ENCODE results near the gene TPK1. TPM values are rescaled to one million over a fixed set of nuclear protein-coding genes. Genes with fewer than 3 reads are reported as not detected.

TPK1 gene
- total RNA-seq, 6 experiments from 2014 or later = 3.1 to 6.7 (median 4.3) TPM

DNA sequence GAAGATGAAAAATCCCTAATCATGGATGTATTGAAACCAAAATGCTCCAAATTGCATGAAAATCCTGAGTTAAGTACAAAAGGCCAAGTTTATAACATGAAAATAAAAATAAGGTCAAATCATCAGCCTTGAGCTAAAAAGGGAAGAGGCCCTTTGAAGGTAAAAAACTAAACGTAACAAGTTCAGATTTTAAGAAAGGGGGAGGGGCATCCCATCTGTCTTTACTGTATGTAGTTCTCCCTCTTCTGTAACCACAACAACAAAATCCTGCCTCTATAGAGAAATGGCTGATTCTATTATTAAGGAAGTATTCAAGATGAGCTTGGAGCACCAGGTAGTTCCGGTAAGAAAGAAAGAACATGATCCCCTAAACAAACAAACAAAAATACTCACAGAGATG, 64.7 kb downstream of the TPK1 start:
- Histone ChIP-seq H3K4me1 (no peaks in the 10 kb centered on the region), H3K36me3 (no peaks in the 10 kb centered on the region), H3K4me3 (no peak overlapping the region), H3K9me3 (no peaks in the 10 kb centered on the region), H3K27ac (no peak overlapping the region), H3K27me3 (no peaks in the 10 kb centered on the region)
- WGBS (ENCODE audit: insufficient coverage, low coverage, low lambda C conversion rate, missing lambda C conversion rate) = 37% methylated on average over 2 of the region's 2 CpGs
- ATAC-seq (no peak), DNase-seq (no peak)
- TF ChIP-seq, protein P1, sequence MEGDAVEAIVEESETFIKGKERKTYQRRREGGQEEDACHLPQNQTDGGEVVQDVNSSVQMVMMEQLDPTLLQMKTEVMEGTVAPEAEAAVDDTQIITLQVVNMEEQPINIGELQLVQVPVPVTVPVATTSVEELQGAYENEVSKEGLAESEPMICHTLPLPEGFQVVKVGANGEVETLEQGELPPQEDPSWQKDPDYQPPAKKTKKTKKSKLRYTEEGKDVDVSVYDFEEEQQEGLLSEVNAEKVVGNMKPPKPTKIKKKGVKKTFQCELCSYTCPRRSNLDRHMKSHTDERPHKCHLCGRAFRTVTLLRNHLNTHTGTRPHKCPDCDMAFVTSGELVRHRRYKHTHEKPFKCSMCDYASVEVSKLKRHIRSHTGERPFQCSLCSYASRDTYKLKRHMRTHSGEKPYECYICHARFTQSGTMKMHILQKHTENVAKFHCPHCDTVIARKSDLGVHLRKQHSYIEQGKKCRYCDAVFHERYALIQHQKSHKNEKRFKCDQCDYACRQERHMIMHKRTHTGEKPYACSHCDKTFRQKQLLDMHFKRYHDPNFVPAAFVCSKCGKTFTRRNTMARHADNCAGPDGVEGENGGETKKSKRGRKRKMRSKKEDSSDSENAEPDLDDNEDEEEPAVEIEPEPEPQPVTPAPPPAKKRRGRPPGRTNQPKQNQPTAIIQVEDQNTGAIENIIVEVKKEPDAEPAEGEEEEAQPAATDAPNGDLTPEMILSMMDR (IDR thresholded peaks at IDR 0.05) = no peak
- TF ChIP-seq POLR2A (IDR thresholded peaks at IDR 0.05) = no peak
- intact Hi-C loops (cut with DNase I) = no loop called here

DNA sequence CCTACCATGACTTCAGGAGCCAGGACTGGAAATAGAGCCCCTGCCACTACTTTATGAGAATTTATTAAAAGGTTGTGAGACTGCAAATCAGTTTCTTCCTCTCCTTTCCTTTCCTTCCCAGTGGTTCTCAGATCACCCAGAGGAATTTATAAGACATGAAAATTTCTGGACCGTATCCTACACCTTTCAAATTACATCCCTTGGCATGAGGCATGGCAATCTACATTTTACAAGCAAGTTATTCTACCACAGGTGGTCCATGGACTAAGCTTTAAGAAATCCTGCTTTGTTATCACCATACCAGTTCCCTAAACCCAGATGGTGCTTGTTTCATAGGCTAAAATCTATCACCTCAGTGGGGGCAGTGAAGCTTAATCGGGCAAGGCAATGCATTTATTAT, 66.5 kb downstream of the TPK1 start:
- intact Hi-C loops (cut with DNase I) = no loop called here
- WGBS (ENCODE audit: insufficient coverage, low coverage, low lambda C conversion rate, missing lambda C conversion rate) = 84% methylated on average over 2 of the region's 2 CpGs
- ATAC-seq (no peak), DNase-seq (no peak)
- no peaks in the 10 kb centered on the region for H3K27me3 ChIP-seq
- no peaks in the 10 kb centered on the region for H3K9me3 ChIP-seq
- no peaks in the 10 kb centered on the region for H3K4me1 ChIP-seq
- no peak overlapping the region for H3K27ac ChIP-seq
- H3K36me3 ChIP-seq = no peaks in the 10 kb centered on the region
- TF ChIP-seq, protein P1 (IDR thresholded peaks at IDR 0.05) = no peak
- no peak for TF ChIP-seq POLR2A (IDR thresholded peaks at IDR 0.05)
- H3K4me3 ChIP-seq = no peak overlapping the region

DNA sequence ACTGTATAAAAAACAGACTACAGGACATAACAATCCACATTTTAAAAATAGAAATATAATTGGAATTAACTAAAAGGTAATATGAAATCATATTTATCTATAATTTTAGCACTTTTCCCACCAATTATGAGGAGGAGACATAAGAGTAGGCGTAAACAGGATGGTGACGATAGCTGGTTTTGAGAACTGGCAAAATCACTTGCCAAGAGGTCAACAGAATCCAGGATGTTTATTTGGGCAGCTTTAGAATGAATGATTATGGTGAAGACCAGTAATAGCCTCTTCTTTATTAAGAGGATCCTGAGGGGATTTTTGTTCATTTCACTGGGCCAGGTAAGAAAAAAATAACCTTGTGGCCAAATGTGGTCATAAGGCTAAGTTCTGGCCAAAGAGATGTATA, 67.2 kb downstream of the TPK1 start:
- Histone ChIP-seq H3K27ac (no peak overlapping the region), H3K9me3 (no peaks in the 10 kb centered on the region), H3K4me1 (no peaks in the 10 kb centered on the region), H3K27me3 (no peaks in the 10 kb centered on the region), H3K36me3 (no peaks in the 10 kb centered on the region), H3K4me3 (no peak overlapping the region)
- TF ChIP-seq POLR2A (IDR thresholded peaks at IDR 0.05) = no peak
- TF ChIP-seq, protein P1 (IDR thresholded peaks at IDR 0.05) = no peak
- intact Hi-C loops (cut with DNase I) = no loop called here
- WGBS (ENCODE audit: insufficient coverage, low coverage, low lambda C conversion rate, missing lambda C conversion rate) = 63% methylated on average over 2 of the region's 2 CpGs
- ATAC-seq = no peak
- DNase-seq = no peak

DNA sequence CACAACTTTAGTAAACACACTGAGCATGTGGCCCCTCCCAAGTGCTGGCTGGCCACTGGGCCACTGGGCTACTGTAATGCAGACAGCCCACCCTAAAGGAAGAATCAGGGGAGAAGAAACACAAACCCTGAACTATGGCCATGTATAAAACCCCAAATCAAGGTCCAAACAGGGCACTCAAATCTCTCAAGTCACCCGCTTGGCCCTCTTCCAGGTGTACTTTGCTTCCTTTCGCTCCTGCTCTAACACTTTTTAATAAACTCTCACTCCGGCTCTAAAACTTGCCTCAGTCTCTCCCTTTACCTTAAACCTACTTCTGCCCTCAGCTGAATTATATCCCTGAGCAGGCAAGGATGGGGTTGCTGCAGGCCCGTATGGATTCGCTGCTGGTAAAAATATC, 72.6 kb downstream of the TPK1 start:
- no peaks in the 10 kb centered on the region for H3K9me3 ChIP-seq
- intact Hi-C loops (cut with DNase I) = no loop called here
- TF ChIP-seq, protein P1 (IDR thresholded peaks at IDR 0.05) = no peak
- TF ChIP-seq POLR2A (IDR thresholded peaks at IDR 0.05) = no peak
- DNase-seq (no peak), ATAC-seq (no peak)
- 83% methylated on average over 4 of the region's 5 CpGs for WGBS (ENCODE audit: insufficient coverage, low coverage, low lambda C conversion rate, missing lambda C conversion rate)
- H3K27ac ChIP-seq = no peak overlapping the region
- H3K4me1 ChIP-seq = no peaks in the 10 kb centered on the region
- H3K36me3 ChIP-seq = no peaks in the 10 kb centered on the region
- H3K27me3 ChIP-seq = no peaks in the 10 kb centered on the region
- no peak overlapping the region for H3K4me3 ChIP-seq

DNA sequence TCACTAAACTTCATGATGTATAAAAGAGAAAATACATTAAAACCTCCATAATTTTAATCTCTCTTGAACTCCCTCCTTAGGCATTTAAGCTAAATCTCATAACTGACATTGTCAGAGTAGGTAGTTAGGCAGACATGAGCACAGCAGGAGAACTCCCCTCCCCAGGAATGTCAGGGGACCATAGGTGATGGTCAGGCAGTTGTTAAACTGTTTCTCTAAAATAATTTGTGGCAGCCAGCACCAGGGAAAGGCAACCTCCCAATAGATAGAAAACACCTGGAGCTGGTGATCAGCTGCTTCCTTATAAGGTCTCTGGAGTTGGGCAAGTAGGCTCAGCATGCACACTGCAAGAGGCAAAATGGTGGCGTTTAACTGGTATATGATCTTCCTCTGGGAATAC, 73.0 kb downstream of the TPK1 start:
- no peak for ATAC-seq
- Histone ChIP-seq H3K27me3 (no peaks in the 10 kb centered on the region), H3K9me3 (no peaks in the 10 kb centered on the region), H3K36me3 (no peaks in the 10 kb centered on the region), H3K4me3 (no peak overlapping the region), H3K4me1 (no peaks in the 10 kb centered on the region), H3K27ac (no peak overlapping the region)
- intact Hi-C loops (cut with DNase I) = no loop called here
- WGBS (ENCODE audit: insufficient coverage, low coverage, low lambda C conversion rate, missing lambda C conversion rate) = no CpG with 5 or more reads among the region's 1 CpG
- TF ChIP-seq, protein P1 (IDR thresholded peaks at IDR 0.05) = no peak
- TF ChIP-seq POLR2A (IDR thresholded peaks at IDR 0.05) = no peak
- DNase-seq = no peak

Measured in right lobe of liver (tissue), 6 donors.